ENCODE data around the gene PLXNA1.

The PLXNA1 gene

DNA sequence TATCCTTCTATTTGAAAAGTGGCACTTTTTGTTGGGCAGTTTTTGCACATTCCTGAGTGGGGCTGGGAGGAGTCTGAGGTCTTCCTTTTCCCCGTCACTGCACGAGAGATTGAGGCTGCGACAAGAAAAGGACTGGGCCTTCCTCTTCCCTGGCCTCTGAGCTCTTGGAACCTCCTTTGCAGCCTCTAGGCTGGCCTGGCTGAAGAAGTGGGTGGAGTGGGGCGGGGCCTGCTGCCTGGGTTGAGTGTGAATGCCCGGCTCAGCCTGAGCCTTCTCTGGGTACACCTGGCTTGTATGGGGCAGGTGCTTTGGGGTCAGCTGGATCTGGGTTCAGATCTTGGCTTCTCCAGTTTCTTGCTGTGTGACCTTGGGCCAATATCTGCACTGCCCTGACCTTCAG is 43.1 kb downstream of the PLXNA1 start:
- DNase-seq, result no peak

DNA sequence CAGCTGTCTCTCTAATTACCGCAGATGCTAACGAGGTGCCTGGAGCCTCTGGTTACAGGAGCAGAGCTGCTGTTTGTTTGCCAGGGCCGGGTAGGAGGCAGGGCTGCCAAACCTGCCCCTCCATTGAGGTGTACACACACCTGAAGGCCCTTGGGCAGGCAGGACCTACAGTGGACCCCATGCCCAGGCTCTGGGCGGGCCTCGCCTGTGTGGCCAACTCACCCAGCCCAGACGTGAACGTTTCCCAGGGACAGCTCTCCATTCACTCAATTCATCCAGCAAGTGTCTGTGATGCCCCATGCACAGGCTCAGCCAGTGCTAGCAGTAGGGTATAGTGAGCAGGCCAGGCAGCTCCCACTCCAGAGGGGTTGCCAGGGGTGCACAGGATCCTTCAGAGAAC is 43.7 kb downstream of the PLXNA1 start:
- DNase-seq, result no peak

DNA sequence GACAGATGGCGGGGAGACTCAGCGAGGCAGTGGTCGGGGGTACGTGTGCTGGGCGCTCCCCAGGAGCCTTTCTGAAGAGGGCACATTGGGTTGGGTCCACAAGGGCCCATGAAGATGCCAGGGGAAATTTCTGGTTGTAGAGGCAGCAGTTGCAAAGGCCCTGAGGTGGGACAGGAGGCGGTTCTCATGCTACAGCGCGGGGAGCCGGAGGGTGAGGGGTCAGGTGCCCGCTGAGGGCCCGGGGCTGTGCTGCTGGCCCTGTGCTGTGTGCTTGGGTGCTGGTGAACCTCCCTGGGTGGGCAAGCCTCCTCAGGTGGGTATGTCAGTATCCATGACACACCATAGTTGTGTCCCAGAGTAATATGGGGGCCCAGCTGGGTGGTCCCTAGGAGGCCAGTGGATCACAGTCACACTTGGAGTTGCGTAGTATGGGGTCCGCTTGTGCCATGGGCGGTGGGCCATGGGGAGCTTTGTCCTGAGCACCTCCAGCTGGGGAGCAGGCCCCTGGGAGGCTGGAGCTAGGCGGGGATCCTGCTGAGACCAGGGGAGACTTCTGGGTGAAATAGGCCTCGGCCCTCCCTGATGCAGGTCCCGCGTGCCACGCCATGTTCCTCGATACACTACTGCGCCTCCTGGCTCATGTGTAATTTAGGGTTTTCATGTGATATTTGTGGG is 44.3 kb downstream of the PLXNA1 start:
- no peak for DNase-seq

DNA sequence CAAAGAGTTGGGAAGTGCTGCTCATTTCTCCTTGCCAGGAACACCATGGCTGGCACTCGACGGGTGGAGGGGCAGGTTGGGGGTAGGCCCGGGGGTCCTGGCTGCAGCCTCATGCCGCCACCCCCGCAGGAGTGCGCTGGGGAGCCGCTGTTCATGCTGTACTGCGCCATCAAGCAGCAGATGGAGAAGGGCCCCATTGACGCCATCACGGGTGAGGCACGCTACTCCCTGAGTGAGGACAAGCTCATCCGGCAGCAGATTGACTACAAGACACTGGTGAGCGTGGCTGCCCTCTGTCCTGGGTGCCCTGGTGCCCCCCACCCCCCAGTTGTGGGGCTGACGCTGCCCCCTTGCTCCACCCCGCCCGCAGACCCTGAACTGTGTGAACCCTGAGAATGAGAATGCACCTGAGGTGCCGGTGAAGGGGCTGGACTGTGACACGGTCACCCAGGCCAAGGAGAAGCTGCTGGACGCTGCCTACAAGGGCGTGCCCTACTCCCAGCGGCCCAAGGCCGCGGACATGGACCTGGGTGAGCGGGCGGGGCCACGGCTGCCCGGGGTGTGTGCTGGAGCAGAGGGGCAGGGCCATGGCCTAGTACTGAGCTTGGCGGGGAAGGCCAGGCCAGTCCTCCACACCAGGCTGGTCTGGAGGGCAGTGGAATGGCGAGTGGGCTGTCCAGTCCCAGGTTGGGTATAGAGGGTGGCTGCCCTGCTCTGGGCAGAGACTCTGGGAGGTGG is 45.1 kb downstream of the PLXNA1 start:
- DNase-seq, result no peak

DNA sequence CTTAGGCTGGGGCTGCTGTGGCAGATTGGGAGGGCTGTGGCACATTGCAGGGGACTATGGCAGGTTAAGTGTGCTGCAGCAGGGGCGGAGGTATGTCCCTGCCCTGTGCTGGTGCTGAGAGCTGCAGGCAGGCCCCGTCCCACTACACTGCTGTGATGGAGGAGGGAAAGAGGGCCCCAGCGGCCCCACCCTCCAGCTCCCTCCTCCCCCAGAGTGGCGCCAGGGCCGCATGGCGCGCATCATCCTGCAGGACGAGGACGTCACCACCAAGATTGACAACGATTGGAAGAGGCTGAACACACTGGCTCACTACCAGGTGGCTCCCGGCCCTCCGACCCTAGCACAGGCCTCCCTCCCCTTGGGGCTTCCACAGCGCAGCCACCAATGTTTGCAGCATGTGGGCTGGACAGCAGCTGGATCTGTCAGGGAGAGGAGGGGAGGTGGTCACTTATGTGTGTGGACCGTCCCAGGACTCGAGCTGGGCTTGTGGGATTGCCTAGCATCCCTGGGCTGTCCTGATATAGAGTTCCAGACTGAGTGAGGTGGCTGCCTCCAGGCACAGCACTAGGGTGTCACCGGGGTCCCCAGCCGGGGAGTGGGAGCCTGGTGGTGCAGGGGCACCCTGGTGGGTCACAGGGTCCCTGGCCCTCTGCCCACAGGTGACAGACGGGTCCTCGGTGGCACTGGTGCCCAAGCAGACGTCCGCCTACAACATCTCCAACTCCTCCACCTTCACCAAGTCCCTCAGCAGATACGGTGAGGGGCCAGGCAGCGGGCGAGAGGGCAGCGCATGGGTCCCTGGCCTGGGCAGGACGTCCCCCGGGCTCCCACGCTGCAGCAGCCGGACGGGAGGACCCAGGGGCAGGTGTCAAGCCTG is 46.1 kb downstream of the PLXNA1 start:
- DNase-seq, result no peak

DNA sequence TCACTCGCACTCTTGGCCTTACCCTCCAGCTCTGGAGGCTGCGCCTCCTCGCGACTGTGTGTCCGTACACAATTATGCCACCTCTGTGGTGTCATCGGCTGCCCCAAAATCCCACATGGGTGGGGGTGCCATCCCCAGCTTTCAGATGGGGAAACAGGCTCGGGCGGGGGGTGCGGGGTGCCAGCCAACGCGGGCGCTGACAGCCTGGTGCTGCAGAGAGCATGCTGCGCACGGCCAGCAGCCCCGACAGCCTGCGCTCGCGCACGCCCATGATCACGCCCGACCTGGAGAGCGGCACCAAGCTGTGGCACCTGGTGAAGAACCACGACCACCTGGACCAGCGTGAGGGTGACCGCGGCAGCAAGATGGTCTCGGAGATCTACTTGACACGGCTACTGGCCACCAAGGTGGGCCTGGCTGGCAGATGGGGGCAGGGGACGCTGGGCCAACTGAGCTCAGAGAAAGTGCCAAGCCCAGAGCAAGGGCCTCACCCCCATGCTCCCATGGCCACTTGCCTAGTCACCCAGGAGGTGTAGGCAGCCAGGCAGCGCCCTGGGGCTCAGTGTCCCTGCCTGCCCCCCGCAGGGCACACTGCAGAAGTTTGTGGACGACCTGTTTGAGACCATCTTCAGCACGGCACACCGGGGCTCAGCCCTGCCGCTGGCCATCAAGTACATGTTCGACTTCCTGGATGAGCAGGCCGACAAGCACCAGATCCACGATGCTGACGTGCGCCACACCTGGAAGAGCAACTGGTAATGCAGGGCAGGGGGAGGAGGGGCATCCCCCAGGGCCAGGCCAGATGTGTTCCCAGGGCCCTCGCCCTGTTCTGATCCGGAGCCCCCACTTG is 47.0 kb downstream of the PLXNA1 start:
- DNase-seq, result no peak

DNA sequence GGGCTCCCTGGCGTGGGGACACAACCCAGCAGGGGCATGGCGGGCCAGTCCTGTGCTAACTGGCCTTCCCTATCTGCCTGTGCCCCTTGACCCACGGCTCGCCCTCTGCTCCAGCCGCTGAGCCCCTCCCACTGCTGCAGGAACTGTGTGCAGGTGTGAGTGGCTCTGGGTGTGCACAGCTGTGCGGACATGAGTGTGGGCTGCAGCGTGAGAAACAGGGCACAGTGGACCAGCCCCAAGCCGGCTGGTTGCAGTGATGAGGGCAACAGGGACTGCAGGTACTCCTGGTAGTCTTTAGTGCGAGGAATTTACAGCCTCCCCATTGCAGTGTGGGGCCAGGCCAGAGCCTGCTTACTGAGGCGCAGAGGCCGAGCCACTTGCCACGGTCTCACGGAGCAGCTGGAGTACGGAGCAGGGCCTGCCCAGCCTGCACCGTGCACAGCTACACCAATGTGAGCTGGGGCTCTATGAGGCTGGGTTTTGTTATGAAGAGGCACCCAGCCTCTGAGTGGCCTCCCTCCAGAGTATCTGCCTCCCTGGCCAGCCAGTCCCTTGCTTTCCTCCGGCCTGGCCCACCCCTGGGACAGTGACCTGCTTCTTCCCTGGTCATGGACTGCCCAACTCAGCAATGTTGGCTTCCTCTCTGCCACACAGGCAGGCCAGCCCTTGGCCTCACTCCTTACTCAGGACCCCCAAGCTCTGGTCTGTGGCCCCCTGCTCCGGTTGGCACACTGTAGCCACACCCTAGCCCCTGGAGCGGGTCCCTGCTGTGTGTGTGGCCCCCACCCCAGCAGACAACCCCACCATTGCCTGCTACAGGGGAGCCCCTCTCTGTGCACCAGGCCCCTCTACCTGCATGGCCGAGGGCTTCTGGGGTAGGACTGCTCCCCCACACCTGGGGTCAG is 47.8 kb downstream of the PLXNA1 start:
- no peak for DNase-seq

DNA sequence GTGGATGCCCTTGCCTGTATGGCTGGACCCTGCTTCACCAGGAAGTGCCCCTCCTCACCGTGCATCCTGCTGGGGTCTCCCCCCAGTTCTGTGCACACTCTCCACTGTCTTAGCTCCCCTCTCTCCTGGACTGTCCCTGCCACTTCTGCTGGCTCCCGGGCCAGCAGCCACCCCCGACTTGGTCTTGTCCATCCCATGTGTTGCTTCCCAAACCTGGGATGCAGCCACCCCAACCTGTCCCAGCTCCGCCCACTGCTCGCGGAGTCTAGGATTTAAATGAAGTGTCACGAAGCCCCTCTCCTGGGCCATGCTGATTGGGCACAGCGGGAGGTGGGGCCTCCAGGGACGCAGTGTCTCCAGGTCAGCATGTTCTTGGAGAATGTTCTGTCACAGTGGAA is 48.5 kb downstream of the PLXNA1 start:
- no peak for DNase-seq

DNA sequence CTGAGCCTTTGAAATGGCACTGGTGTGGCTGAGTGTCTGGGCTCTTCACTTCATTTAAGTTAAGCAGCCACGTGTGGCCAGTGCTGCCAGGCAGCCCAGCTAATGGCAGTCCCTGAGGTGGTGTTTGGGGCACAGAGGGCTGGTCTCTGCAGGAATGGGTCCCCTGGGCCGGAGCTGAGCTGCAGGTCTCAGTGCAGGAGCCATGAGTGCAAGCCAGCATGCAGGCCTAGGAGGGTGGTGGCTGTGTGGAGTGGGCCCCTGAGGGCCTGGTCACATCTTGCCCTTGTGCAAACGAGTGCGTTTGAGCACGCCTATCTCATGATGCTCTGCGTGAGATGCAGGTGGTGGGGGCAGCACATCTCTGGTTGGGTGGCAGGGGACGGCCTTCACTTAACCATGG is 48.9 kb downstream of the PLXNA1 start:
- no peak for DNase-seq

- no peak for DNase-seq
Observed at GRCh38 chr3:127032296-127032990, 49.5 kb downstream of the PLXNA1 start.

Measured in stimulated activated CD4-positive, alpha-beta T cell treated with anti-CD3 and anti-CD28 coated beads, Interleukin-12 subunit alpha, Interleukin-12 subunit beta, amount 100 ng/mL, for 4 hours (primary cell).